ENCODE data around the gene XPA. TPM values are rescaled to one million over a fixed set of nuclear protein-coding genes. Genes with fewer than 3 reads are reported as not detected.

XPA gene
- total and polyA plus RNA-seq, 2 of the 13 experiments (the other 11 are each of a cell fraction or from before 2014, with no cell fraction given) = 2.3 to 15.2 TPM

- 0 out of 4 replicates have a peak, but pooled peaks of 1 of the 2 experiments have one; percentile 34 for TF ChIP-seq KLF16 (CRISPR knock-in tag; IDR thresholded peaks at IDR 0.05)
- no peak for TF ChIP-seq ZNF674 (CRISPR knock-in tag; IDR thresholded peaks at IDR 0.05; ENCODE audit: low read depth)
- peak; percentile 91 for TF ChIP-seq STAG1 (CRISPR knock-in tag; IDR thresholded peaks at IDR 0.05)
- TF ChIP-seq STAT6 (CRISPR knock-in tag; IDR thresholded peaks at IDR 0.05; ENCODE audit: borderline replicate concordance) = no peak
- 0 out of 2 replicates have a peak, but pooled peaks have one; percentile 33 for TF ChIP-seq IRF2 (CRISPR knock-in tag; IDR thresholded peaks at IDR 0.05)
- TF ChIP-seq NFYB (CRISPR knock-in tag; IDR thresholded peaks at IDR 0.05) = no peak
- peak; percentile 88 for TF ChIP-seq SMC3 (IDR thresholded peaks at IDR 0.05; ENCODE audit: low read length)
- no peak for TF ChIP-seq IRF1 (CRISPR knock-in tag; IDR thresholded peaks at IDR 0.05; ENCODE audit: low read depth)
- no peak for TF ChIP-seq ZNF816 (CRISPR knock-in tag; IDR thresholded peaks at IDR 0.05; ENCODE audit: borderline replicate concordance)
- peak; percentile 88 for TF ChIP-seq RAD21 (CRISPR knock-in tag; IDR thresholded peaks at IDR 0.05)
- no peak for TF ChIP-seq HNRNPH1 (optimal IDR thresholded peaks at IDR 0.05; ENCODE audit: low read depth, low read length)
- peak; percentile 2 to 11; a peak in 1 of 4 replicates for TF ChIP-seq MAFK (conservative IDR thresholded peaks at IDR 0.05 in 1 of 2, IDR thresholded peaks at IDR 0.05 in 1 of 2; ENCODE audit: low read length in 2 of 2)
- TF ChIP-seq ZNF782 (CRISPR knock-in tag; IDR thresholded peaks at IDR 0.05; ENCODE audit: borderline replicate concordance) = no peak
- peak; percentile 87 for TF ChIP-seq CTCF (CRISPR knock-in tag; IDR thresholded peaks at IDR 0.05)
- peak; percentile 16; the same call in 1 of the 2 replicates for TF ChIP-seq ETV5 (CRISPR knock-in tag; IDR thresholded peaks at IDR 0.05; ENCODE audit: borderline replicate concordance)
- no peak for TF ChIP-seq RAD51 (IDR thresholded peaks at IDR 0.05; ENCODE audit: borderline replicate concordance)
Measured at GRCh38 chr9:97710356-97711222, 13.4 kb upstream of the XPA start (continued).

Measured in HepG2 (cell line).